K562 (cell line): Measurements from ENCODE around the gene ZNF593OS. TPM values are rescaled to one million over a fixed set of nuclear protein-coding genes. Genes with fewer than 3 reads are reported as not detected.

Experiments used
- BHLHE40 ChIP-seq: IDR thresholded peaks from 2 replicates; pipeline ENCODE4 v1.6.1; 2011; ENCODE audit warnings: low read length, improper control_type of control experiment
- CBFA2T3 ChIP-seq: fragments of 450-650 bp; IDR thresholded peaks from 2 replicates; pipeline ENCODE4 v1.6.1; 2017
- CSDE1 ChIP-seq, 2 experiments: fragments of 450-650 bp; IDR thresholded peaks; 2 replicates each; pipeline ENCODE4 v1.6.1; 2016; ENCODE audit warnings: mild to moderate bottlenecking in 1 of 2
- HEY1 ChIP-seq: fragments of 250-450 bp; sonication (Bioruptor Pico); IDR thresholded peaks from 2 replicates; pipeline ENCODE4 v1.5.0; 2020; ENCODE audit warnings: mild to moderate bottlenecking, moderate library complexity, borderline replicate concordance
- HINFP ChIP-seq: fragments of 450-650 bp; conservative IDR thresholded peaks from 2 replicates; pipeline ENCODE4 v1.6.1; 2016; ENCODE audit warnings: missing genetic modification characterization, low read depth, mild to moderate bottlenecking, control low read depth, missing compliant biosample characterization
- HNRNPLL ChIP-seq: fragments of 200-400 bp; formaldehyde crosslinking; IDR thresholded peaks from 2 replicates; pipeline ENCODE4 v1.6.1; 2017; ENCODE audit warnings: low read length, low read depth, mild to moderate bottlenecking; ENCODE audit not compliant: poor library complexity, severe bottlenecking
- KLF13 ChIP-seq: fragments of 450-650 bp; IDR thresholded peaks from 2 replicates; pipeline ENCODE4 v1.6.1; 2016; ENCODE audit warnings: missing genetic modification characterization, low read depth, mild to moderate bottlenecking, missing compliant biosample characterization, moderate library complexity, borderline replicate concordance
- MAFK ChIP-seq: IDR thresholded peaks from 2 replicates; pipeline ENCODE4 v1.6.1; 2011; ENCODE audit warnings: low read length, improper control_type of control experiment
- MCM3 ChIP-seq: fragments of 450-650 bp; IDR thresholded peaks from 2 replicates; pipeline ENCODE4 v1.6.1; 2016
- OTX1 ChIP-seq: fragments of 450-650 bp; formaldehyde crosslinking; IDR thresholded peaks from 2 replicates; pipeline ENCODE4 v1.4.0; 2022; ENCODE audit warnings: mild to moderate bottlenecking
- PRPF4 ChIP-seq: fragments of 200-400 bp; formaldehyde crosslinking; IDR thresholded peaks from one replicate; pipeline ENCODE4 v1.6.1; 2017; ENCODE audit warnings: low read length, low read depth, mild to moderate bottlenecking; ENCODE audit not compliant: insufficient read depth, poor library complexity, severe bottlenecking
- SMARCA5 ChIP-seq: fragments of 450-650 bp; IDR thresholded peaks from 2 replicates; pipeline ENCODE4 v1.6.1; 2016
- SRSF1 ChIP-seq: fragments of 200-400 bp; formaldehyde crosslinking; IDR thresholded peaks from 2 replicates; pipeline ENCODE4 v1.6.1; 2017; ENCODE audit warnings: mild to moderate bottlenecking, low read depth, low read length, moderate library complexity
- TFAP4 ChIP-seq: sonication (generic); formaldehyde crosslinking; IDR thresholded peaks from 2 replicates; pipeline ENCODE4 v1.8.0; 2022; ENCODE audit warnings: missing genetic modification reagents, mild to moderate bottlenecking, moderate library complexity, borderline replicate concordance
- YY1 ChIP-seq, 3 experiments: IDR thresholded peaks; 2 replicates each; pipeline ENCODE4 v1.6.1; 2011; ENCODE audit warnings: low read length in 2 of 3, mild to moderate bottlenecking in 2 of 3, moderate library complexity in 2 of 3, borderline replicate concordance in 1 of 3, control low read depth in 1 of 3, low read depth in 1 of 3; ENCODE audit not compliant: insufficient read depth in 3 of 3, insufficient replicate concordance in 2 of 3, control insufficient read depth in 1 of 3, insufficient read length in 1 of 3; ENCODE audit errors: extremely low read depth in 1 of 3
- ZFPM2 ChIP-seq: fragments of 250-450 bp; sonication (Bioruptor Pico); IDR thresholded peaks from 2 replicates; pipeline ENCODE4 v1.5.1; 2022; ENCODE audit warnings: mild to moderate bottlenecking
- polyA plus RNA-seq, 8 experiments: library from polyadenylated mRNA; depleted of rRNA in 4 of 8; stranded (reverse) in 5 of 8; unstranded in 3 of 8; fragments of >200 nt; fragmentation: Nextera tagmentation in 2 of 8; fragmentation: Illumina TruSeq in 1 of 8; extraction: Ambion mirVana in 2 of 8; extraction: Trizol in 1 of 8; gene quantifications; 2 replicates each; pipeline versions ENCODE4 v1.2.1 to v1.2.3, GENCODE V29; 2011 to 2014; ENCODE audit warnings: inconsistent platforms in 1 of 8, missing spikeins in 1 of 8
- total RNA-seq, 7 experiments: library from RNA; depleted of rRNA in 6 of 7; stranded (reverse); fragments of >200 nt in 6 of 7; fragmentation: Illumina TruSeq in 2 of 7; extraction: Trizol in 2 of 7; gene quantifications; 2 replicates each; pipeline versions ENCODE4 v1.2.1 to v1.2.3, GENCODE V29; 2011 to 2021; ENCODE audit warnings: low replicate concordance in 1 of 7
- TF ChIP-seq, protein P1 (sequence below): fragments of 450-650 bp; formaldehyde crosslinking; IDR thresholded peaks from 2 replicates; pipeline ENCODE4 v1.4.0; 2020; ENCODE audit warnings: mild to moderate bottlenecking, moderate library complexity
- TF ChIP-seq, protein P2 (sequence below): fragments of 250-450 bp; sonication (Bioruptor Pico); IDR thresholded peaks from 2 replicates; pipeline ENCODE4 v1.8.0; 2022; ENCODE audit warnings: moderate library complexity, mild to moderate bottlenecking, inconsistent platforms
- TF ChIP-seq, protein P3 (sequence below): fragments of 250-450 bp; sonication (Bioruptor Pico); IDR thresholded peaks from 2 replicates; pipeline ENCODE4 v1.5.0; 2020; ENCODE audit warnings: mild to moderate bottlenecking

ZNF593OS gene
- total and polyA plus RNA-seq, 9 of the 15 experiments (the other 6 are each of a cell fraction or from before 2014, with no cell fraction given), result 0.24 to 0.27 TPM; not detected in 7

- no peak for TF ChIP-seq MCM3
- TF ChIP-seq, protein P1, sequence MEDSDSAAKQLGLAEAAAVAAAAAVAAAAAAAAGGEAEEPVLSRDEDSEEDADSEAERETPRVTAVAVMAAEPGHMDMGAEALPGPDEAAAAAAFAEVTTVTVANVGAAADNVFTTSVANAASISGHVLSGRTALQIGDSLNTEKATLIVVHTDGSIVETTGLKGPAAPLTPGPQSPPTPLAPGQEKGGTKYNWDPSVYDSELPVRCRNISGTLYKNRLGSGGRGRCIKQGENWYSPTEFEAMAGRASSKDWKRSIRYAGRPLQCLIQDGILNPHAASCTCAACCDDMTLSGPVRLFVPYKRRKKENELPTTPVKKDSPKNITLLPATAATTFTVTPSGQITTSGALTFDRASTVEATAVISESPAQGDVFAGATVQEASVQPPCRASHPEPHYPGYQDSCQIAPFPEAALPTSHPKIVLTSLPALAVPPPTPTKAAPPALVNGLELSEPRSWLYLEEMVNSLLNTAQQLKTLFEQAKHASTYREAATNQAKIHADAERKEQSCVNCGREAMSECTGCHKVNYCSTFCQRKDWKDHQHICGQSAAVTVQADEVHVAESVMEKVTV, result no peak
- TF ChIP-seq, protein P2, sequence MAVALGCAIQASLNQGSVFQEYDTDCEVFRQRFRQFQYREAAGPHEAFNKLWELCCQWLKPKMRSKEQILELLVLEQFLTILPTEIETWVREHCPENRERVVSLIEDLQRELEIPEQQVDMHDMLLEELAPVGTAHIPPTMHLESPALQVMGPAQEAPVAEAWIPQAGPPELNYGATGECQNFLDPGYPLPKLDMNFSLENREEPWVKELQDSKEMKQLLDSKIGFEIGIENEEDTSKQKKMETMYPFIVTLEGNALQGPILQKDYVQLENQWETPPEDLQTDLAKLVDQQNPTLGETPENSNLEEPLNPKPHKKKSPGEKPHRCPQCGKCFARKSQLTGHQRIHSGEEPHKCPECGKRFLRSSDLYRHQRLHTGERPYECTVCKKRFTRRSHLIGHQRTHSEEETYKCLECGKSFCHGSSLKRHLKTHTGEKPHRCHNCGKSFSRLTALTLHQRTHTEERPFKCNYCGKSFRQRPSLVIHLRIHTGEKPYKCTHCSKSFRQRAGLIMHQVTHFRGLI (CRISPR knock-in tag), result 0 out of 2 replicates have a peak, but pooled peaks have one; percentile 57
- TF ChIP-seq SRSF1, result no peak
- TF ChIP-seq HNRNPLL, result peak; percentile 29
- no peak for TF ChIP-seq OTX1
- TF ChIP-seq SMARCA5, result no peak
- peak; percentile 15; the same call in 1 of the 2 replicates for TF ChIP-seq KLF13 (tag)
- TF ChIP-seq HINFP (tag), result no peak
- no peak for TF ChIP-seq BHLHE40
- TF ChIP-seq CSDE1 (IDR thresholded peaks at IDR 0.05), result no peak
- no peak for TF ChIP-seq ZFPM2
- no peak for TF ChIP-seq HEY1 (CRISPR knock-in tag)
- TF ChIP-seq PRPF4, result peak; percentile 44
- TF ChIP-seq YY1 (IDR thresholded peaks at IDR 0.05; ENCODE audit: borderline replicate concordance in 1 of 3, control insufficient read depth in 1 of 3, extremely low read depth in 1 of 3, insufficient read depth in 3 of 3, insufficient read length in 1 of 3, insufficient replicate concordance in 2 of 3, low read depth in 1 of 3, low read length in 2 of 3), result peak in 2 of 3 experiments; percentile 42 to 58
- TF ChIP-seq TFAP4 (CRISPR knock-in tag), result peak; percentile 73; the same call in 1 of the 2 replicates
- TF ChIP-seq CBFA2T3, result 0 out of 2 replicates have a peak, but pooled peaks have one; percentile 11
- TF ChIP-seq MAFK, result no peak
- TF ChIP-seq, protein P3, sequence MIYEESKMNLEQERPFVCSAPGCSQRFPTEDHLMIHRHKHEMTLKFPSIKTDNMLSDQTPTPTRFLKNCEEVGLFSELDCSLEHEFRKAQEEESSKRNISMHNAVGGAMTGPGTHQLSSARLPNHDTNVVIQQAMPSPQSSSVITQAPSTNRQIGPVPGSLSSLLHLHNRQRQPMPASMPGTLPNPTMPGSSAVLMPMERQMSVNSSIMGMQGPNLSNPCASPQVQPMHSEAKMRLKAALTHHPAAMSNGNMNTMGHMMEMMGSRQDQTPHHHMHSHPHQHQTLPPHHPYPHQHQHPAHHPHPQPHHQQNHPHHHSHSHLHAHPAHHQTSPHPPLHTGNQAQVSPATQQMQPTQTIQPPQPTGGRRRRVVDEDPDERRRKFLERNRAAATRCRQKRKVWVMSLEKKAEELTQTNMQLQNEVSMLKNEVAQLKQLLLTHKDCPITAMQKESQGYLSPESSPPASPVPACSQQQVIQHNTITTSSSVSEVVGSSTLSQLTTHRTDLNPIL (CRISPR knock-in tag), result no peak
Measured at GRCh38 chr1:26161415-26162219, 10.0 kb downstream of the ZNF593OS start (continued).
